Progenitor cell of endocrine pancreas (in vitro differentiated cells): ENCODE measurements around the gene GNAL. TPM values are rescaled to one million over a fixed set of nuclear protein-coding genes. Genes with fewer than 3 reads are reported as not detected.

Source experiments
- DNase-seq: peaks from one replicate; pipeline ENCODE4 v3.0.0; 2021; ENCODE audit warnings: low spot score; ENCODE audit not compliant: unreplicated experiment
- H3K27ac Mint-ChIP-seq: 2 replicates; pipeline ENCODE4 v1.8.0; 2021; ENCODE audit warnings: mild to moderate bottlenecking, moderate library complexity, mixed read lengths
- H3K27me3 Mint-ChIP-seq: 2 replicates; pipeline ENCODE4 v1.8.0; 2021; ENCODE audit warnings: mixed read lengths
- H3K36me3 Mint-ChIP-seq: 2 replicates; pipeline ENCODE4 v1.8.0; 2022; ENCODE audit warnings: mixed read lengths; ENCODE audit not compliant: insufficient read depth
- H3K4me1 Mint-ChIP-seq: 2 replicates; pipeline ENCODE4 v1.8.0; 2021; ENCODE audit warnings: low read depth, mixed read lengths
- H3K4me3 Mint-ChIP-seq: 2 replicates; pipeline ENCODE4 v1.8.0; 2021; ENCODE audit warnings: low read depth, mild to moderate bottlenecking, moderate library complexity, mixed read lengths
- H3K9me3 Mint-ChIP-seq: 2 replicates; pipeline ENCODE4 v1.8.0; 2021; ENCODE audit warnings: low read depth, mixed read lengths
- CTCF ChIP-seq: fragments of 200-600 bp; sonication (generic); IDR thresholded peaks from one replicate; pipeline ENCODE4 v1.5.0; 2021; ENCODE audit warnings: antibody characterized with exemption, mild to moderate bottlenecking; ENCODE audit not compliant: unreplicated experiment
- total RNA-seq: library from RNA; stranded (reverse); gene quantifications from 2 replicates; pipeline ENCODE4 v1.2.1, GENCODE V29; 2021

GNAL gene
- total RNA-seq, 1 donor from 2014 or later, result 10.0 TPM

GRCh38 chr18:11784674-11785304 is 95.7 kb downstream of the GNAL start:
- Mint-ChIP-seq H3K27me3 (no peaks in the 10 kb centered on the region), H3K4me1 (peaks cover 8% of the 10 kb centered on the region), H3K4me3 (no peak overlapping the region), H3K27ac (no peak overlapping the region), H3K9me3 (no peaks in the 10 kb centered on the region), H3K36me3 (no peaks in the 10 kb centered on the region)
- no peak for TF ChIP-seq CTCF
- no peak for DNase-seq

GRCh38 chr18:11785444-11786055 is 96.5 kb downstream of the GNAL start:
- H3K27me3 Mint-ChIP-seq, result no peaks in the 10 kb centered on the region
- H3K4me3 Mint-ChIP-seq, result no peak overlapping the region
- H3K9me3 Mint-ChIP-seq, result no peaks in the 10 kb centered on the region
- no peaks in the 10 kb centered on the region for H3K36me3 Mint-ChIP-seq
- no peak for DNase-seq
- H3K27ac Mint-ChIP-seq, result peak overlapping the region; percentile 24
- peaks cover 8% of the 10 kb centered on the region for H3K4me1 Mint-ChIP-seq
- no peak for TF ChIP-seq CTCF

GRCh38 chr18:11789716-11790510 is 100.8 kb downstream of the GNAL start:
- H3K36me3 Mint-ChIP-seq, result no peaks in the 10 kb centered on the region
- no peak overlapping the region for H3K4me3 Mint-ChIP-seq
- H3K27ac Mint-ChIP-seq, result no peak overlapping the region
- DNase-seq, result no peak
- H3K9me3 Mint-ChIP-seq, result no peaks in the 10 kb centered on the region
- TF ChIP-seq CTCF, result no peak
- H3K4me1 Mint-ChIP-seq, result peaks cover 8% of the 10 kb centered on the region
- no peaks in the 10 kb centered on the region for H3K27me3 Mint-ChIP-seq

- no peaks in the 10 kb centered on the region for H3K36me3 Mint-ChIP-seq
- peaks cover under 1% of the 10 kb centered on the region for H3K4me1 Mint-ChIP-seq
- no peaks in the 10 kb centered on the region for H3K27me3 Mint-ChIP-seq
- no peak for TF ChIP-seq CTCF
- DNase-seq, result no peak
- H3K4me3 Mint-ChIP-seq, result no peak overlapping the region
- H3K9me3 Mint-ChIP-seq, result no peaks in the 10 kb centered on the region
- no peak overlapping the region for H3K27ac Mint-ChIP-seq
Observed at GRCh38 chr18:11791131-11791530, 102.1 kb downstream of the GNAL start.

GRCh38 chr18:11792632-11793031 is 103.6 kb downstream of the GNAL start:
- no peaks in the 10 kb centered on the region for H3K36me3 Mint-ChIP-seq
- no peak for TF ChIP-seq CTCF
- H3K27me3 Mint-ChIP-seq, result no peaks in the 10 kb centered on the region
- H3K27ac Mint-ChIP-seq, result no peak overlapping the region
- no peaks in the 10 kb centered on the region for H3K4me1 Mint-ChIP-seq
- H3K4me3 Mint-ChIP-seq, result no peak overlapping the region
- H3K9me3 Mint-ChIP-seq, result no peaks in the 10 kb centered on the region
- DNase-seq, result no peak
